NOMO-1 (cell line): ENCODE measurements around the gene SIDT1.
A peak's percentile ranks its signal among the peaks of the same experiment; 100 is the strongest.

ENCODE experiments used
- DNase-seq, 2 experiments: peaks; one replicate each; lab custom pipeline; 2025; ENCODE audit not compliant: unreplicated experiment in 2 of 2; lab: John Stamatoyannopoulos, UW

SIDT1 gene

DNA sequence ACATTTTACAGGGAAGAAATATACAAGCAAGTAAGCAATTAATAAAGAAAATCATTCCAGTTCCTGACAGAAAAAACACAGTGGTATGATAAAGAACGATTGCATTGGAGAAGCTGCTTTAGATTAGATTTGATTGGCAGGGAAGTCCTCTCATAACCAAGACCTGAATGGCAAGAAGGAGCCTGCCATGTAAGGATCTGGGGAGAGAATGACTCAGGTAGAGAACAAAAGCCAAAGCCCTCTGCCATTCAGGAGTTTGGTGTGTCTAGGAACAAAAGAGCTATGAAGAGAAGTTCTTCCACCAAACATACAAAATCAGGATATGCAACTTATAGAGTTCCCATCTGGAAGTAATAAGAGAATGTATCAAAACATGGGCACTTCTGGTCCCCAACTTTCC, 57.6 kb downstream of the SIDT1 start:
- no peak for DNase-seq

DNA sequence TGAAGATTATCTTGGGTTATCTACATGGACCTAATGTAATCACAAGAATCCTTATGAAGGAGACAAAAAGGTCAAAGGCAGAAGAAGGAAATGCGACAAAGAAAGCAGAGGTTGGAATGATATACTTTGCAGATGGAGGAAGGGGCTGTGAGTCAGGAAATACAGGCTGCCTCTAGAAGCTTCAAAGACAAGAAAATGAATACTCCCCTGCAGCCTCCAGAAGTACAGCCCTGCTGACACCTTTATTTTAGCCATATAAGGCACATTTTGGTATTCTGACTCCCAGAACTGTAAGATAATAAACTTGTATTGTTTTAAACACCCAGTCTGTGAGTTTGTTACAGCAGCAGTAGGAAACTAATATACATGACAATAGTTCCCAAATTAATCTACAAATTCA, 58.6 kb downstream of the SIDT1 start:
- no peak for DNase-seq

DNA sequence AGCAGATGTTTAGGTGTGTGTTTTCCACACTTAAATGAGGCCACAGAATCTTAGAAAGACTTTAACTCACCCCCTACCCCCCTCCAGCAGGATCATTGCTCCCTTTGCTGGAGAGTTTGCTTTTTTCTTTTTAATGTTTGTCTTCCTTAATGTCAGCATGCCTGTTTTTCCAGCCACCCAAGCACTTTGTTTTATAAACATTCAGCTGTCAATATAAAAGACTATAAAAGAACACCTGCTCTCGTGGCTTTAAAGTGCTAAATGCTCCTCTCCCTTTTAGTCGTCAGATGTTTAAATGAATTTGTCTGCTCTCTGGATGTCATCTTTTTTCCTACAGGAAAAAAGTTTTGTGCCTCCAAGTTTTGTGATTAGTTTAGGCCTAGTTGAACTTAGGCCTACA, 61.7 kb downstream of the SIDT1 start:
- DNase-seq, result no peak

GRCh38 chr3:113597596-113598354, 65.4 kb downstream of the SIDT1 start:
- no peak for DNase-seq

DNA sequence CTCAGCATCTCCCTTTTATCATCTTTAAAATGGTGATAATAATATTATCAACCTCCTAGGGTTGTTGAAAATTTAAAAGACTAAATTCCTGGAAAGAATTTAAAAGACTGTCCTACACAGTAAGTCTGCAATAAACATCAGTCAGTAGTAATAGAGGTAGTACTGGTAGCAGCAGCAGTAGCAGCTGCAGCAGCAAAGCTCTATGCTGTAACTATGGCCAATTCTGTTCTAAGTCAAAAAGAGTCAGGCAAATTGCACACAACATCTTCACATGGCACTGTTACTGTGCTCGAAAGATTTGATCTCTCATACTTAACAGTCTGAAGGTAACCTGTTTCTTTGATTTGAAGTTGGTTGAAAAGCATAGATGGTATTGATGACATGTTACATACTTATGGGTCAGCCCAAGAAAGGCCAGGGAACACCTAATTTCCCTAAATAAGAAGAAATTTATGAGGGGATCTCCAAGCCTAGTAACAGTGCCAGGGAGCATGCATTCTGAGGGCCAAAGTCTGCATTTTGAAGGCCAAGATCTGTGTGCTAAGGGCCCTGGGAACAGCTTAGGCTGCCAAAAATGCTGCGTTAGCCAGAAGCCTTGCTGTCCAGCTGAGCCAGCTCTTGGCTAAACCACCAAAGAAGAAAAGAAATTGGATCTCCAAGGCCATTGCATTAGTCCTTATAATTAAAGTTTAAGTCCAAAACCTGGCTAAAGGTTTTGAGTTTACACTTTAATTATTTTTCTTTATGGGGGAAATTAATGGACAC, 68.2 kb downstream of the SIDT1 start:
- no peak for DNase-seq

DNA sequence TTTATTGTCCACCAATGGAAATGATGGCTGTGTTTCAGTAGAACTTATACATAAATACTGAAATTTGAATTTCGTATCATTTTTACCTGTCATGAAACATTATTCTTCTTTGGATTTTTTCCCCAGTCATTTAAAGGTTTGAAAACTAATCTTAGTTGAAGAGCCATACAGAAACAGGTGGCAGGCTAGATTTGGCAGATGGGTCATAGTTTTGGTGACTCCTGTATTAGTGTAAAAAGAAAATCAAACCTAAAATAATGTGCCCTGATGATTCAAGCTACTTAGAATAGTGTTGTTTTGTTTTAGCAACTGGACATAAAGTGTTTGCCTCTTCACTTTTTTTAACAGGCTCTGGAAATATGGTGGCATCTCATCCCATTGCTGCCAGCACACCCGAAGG, 68.9 kb downstream of the SIDT1 start:
- no peak for DNase-seq

- DNase-seq, result no peak
Measured at GRCh38 chr3:113602256-113602655, 69.9 kb downstream of the SIDT1 start.

DNA sequence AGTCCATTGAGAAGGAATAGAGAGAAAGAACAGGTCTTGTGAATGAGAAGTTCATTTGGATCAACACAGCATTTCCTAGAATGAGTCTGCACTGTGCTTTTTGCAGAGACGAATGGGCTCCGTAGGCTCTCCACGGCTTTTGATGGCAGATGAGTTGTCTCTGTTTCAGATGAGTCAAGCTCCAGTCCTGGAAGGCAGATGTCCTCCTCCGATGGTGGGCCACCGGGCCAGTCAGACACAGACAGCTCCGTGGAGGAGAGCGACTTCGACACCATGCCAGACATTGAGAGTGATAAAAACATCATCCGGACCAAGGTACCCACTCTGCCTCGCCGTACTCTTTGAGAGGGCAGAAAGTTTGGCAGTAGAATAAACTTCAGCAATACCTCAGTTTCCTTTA, 70.5 kb downstream of the SIDT1 start:
- no peak for DNase-seq

- peak; percentile 19 to 44 for DNase-seq
Measured at GRCh38 chr3:113606539-113607218, 74.3 kb downstream of the SIDT1 start.

- DNase-seq, result no peak
Measured at GRCh38 chr3:113607219-113607596, 74.9 kb downstream of the SIDT1 start.

DNA sequence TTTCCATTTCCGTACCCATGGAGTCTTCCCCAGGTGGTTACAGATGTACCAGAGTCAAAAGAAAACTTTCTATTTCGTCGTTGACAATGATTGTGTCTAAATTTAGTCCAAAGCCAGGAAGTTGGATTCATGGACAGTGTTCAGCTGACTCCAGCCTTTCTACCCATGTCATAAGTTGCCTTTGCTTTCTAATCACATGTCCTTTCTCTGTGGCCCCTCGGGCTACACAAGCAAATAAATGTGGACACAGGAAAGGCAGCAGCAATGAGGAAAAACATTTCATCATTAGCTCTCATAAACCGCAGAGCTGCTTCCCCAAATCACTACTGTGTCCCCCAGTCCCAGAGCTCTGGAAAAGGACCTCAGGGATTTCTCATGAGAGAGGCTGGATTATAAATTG, 82.0 kb downstream of the SIDT1 start:
- peak; percentile 2 to 25 for DNase-seq

DNA sequence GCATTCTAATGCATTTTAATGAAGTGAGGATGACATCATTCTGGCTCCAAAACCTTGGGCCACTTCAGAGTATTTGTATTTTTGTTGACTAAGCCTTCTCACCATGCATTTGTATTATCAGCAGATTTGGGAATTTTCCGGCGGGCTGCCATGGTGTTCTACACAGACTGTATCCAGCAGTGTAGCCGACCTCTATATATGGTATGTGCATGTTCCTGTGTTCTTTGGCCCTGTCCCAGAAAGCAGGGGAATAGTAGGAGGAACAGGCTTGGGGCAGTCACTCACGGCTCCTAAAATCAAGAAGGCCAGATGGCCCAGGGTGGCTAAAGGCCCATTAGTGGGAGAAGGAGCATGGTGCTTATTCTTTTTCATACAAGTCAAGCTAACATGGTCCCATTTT, 83.6 kb downstream of the SIDT1 start:
- no peak for DNase-seq

DNA sequence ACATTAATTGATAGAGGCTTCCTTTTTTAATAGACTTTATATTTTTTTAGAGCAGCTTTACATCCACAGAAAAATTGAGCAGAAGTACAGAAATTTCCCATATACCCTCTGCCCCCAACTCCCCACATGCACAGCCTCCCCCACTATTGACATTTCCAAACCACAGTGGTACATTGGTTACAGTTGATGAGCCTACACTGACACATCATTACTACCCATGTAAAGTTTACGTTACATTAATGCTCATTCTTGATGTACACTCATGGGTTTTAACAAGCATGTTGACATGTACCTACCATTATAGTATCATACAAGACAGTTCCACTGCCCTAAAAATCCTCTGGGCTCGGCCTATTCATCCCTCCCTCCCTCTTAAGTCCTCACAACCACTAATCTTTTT, 85.4 kb downstream of the SIDT1 start:
- no peak for DNase-seq

GRCh38 chr3:113620091-113620490, 87.7 kb downstream of the SIDT1 start:
- peak; percentile 49 to 84 for DNase-seq

GRCh38 chr3:113623324-113623723, 91.0 kb downstream of the SIDT1 start:
- no peak for DNase-seq

GRCh38 chr3:113623811-113624210, 91.5 kb downstream of the SIDT1 start:
- no peak for DNase-seq

DNA sequence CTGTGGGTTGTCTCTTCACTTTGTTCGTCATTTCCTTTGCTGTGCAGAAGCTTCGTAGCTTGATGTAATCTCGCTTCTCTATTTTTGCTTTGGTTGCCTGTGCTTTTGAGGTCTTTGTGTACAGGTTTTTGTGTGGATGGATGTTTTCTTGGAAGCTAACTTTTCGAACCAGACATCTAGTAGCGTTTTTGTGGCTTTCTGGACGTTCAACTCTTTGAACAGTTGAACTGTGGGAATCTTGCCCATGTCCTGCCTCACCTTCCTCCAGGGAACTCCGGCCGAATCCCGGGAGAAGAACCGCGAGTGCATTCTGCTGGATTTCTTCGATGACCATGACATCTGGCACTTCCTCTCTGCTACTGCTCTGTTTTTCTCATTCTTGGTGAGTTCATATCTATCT, 93.5 kb downstream of the SIDT1 start:
- DNase-seq, result peak; percentile 24 to 57

- peak; percentile 60 to 92 for DNase-seq
Measured at GRCh38 chr3:113626503-113627371, 94.4 kb downstream of the SIDT1 start.

GRCh38 chr3:113628316-113628715, 96.0 kb downstream of the SIDT1 start:
- DNase-seq, result no peak

- no peak for DNase-seq
Measured at GRCh38 chr3:113628788-113629187, 96.4 kb downstream of the SIDT1 start.
